HL-60/S4 (cell line): Measurements from ENCODE around the gene SMURF1.
"Not testable (repeated sequence)": the region's sequence is repeated elsewhere in the genome, so short reads cannot be mapped to it uniquely, and the experiment has no call there.

Source experiments
- in situ Hi-C: fragments of 300-500 bp; cut with MboI; formaldehyde crosslinking; loops from 2 replicates; pipeline ENCODE4 v1.14.3; 2022; ENCODE audit warnings: low sequenced_read_pairs

SMURF1 gene

GRCh38 chr7:99143853-99144672 is at the start of gene SMURF1:
Gene SMURF1, minus strand, starts transcription at chr7:99144108. Its CDS starts 328 bp downstream, at chr7:99143780.
- in situ Hi-C loops, result no loop called here

DNA sequence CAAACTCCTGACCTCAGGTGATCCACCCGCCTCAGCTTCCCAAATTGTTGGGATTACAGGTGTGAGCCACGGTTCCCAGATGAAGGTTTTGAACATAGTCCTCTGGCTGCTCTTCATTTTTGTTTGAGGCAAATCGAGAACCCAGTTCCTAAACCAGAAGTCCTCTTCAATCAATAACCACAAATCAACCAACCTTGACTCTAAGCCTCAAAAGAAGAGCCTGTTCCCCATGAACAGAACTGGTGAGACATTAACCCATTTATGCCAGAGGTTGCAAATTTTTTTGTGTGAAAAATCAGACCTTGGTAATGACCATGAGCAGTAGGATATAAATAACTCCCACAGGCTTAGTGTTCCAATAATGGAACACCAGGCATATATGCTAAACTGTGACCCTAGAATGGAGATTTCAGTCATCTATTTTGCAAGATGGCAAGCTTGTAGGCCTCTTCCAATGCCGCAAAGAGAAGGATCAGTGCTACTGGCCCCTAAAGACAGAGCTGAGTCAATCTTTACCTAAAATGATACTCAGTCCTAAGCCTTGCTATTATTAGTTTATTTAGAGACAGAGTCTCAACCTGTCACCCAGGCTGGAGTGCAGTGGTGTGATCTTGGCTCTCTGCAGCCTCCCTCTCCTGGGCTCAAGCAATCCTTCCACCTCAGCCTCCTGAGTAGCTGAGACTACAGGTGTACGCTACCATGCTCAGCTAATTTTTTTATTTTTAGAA is 48.1 kb upstream of the SMURF1 start:
- in situ Hi-C loops, result no loop called here

- in situ Hi-C loops, result no loop called here
Observed at GRCh38 chr7:99190359-99191009, 46.6 kb upstream of the SMURF1 start.

DNA sequence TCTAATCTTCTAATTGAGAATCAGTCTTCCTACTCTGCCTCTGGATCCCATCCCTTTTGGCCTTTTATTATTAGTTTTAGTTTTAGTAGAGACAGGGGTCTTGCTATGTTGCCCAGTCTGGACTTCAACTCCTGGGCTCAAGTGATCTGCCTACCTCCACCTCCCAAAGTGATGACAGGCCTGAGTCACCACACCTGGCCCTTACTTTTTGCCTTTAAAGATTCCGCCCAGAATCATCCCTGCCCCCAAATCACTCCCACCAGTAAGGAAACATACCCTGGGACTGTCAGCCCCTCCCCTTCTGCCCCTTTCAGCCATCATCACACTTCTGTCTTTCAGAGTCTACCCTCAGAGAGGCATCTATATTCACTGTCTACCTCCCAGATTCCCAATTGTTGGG is 45.3 kb upstream of the SMURF1 start:
- in situ Hi-C loops, result no loop called here

GRCh38 chr7:99188221-99188620 is 44.3 kb upstream of the SMURF1 start:
- in situ Hi-C loops, result no loop called here

GRCh38 chr7:99184532-99185218 is 40.8 kb upstream of the SMURF1 start:
- in situ Hi-C loops, result no loop called here

DNA sequence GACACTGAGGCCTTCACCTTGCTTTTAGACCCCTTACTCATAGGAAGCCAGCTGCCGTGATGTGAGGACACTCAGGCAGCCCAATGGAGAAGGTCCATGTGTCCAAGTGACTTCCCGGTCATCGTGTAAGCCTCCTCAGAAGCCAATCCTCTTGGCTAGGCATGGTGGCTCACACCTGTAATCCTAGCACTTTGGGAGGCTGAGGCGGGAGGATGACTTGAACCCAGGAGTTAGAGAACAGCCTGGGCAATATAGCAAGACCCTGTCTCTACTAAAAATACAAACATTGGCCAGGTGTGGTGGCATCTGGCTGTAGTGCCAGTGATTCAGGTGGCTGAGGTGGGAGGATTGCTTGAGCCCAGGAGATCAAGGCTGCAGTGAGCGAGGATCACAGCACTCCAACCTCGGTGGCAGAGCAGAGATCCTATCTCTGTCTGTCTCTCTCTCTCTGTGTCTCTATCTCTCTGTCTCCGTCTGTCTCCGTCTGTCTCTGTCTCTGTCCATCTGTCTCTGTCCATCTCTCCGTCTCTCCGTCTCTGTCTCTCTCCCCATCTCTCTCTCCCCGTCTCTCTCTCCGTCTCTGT is 36.3 kb upstream of the SMURF1 start:
- in situ Hi-C loops, result no loop called here

DNA sequence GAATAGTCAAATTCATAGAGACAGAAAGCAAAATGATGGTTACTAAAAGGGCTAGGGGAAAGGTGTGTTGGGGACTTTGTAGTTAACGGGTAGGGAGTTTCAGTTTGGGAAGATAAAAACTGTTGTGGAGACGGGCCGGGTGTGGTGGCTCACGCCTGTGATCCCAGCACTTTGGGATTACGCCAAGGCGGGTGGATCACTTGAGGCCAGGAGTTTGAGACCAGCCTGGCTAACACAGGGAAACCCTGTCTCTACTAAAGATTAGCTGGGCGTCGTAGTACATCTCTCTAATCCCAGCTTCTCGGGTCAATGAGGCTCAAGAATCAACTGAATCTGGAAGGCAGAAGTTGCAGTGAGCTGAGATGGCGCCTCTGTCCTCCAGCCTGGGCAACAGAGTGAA is 33.3 kb upstream of the SMURF1 start:
- in situ Hi-C loops, result no loop called here

- in situ Hi-C loops, result no loop called here
Observed at GRCh38 chr7:99173787-99174186, 29.9 kb upstream of the SMURF1 start.

DNA sequence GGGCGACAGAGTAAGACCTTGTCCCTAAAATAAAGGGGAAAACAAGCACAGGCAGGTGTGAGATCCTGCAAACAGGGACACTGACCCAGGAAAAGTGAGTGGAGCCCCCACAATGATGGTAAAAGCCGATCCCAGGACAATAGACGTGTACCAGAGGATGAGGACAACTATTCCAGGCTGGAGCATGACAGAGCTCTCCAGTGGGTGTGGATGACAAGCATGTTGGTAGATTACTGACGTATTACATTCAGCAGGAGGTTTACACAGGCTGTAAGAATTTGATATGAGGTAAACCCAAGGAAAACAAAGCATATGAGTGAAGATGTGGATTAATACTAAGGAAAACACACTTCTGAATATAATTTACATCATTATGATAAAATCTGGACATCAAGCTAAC is 27.8 kb upstream of the SMURF1 start:
- in situ Hi-C loops, result no loop called here

DNA sequence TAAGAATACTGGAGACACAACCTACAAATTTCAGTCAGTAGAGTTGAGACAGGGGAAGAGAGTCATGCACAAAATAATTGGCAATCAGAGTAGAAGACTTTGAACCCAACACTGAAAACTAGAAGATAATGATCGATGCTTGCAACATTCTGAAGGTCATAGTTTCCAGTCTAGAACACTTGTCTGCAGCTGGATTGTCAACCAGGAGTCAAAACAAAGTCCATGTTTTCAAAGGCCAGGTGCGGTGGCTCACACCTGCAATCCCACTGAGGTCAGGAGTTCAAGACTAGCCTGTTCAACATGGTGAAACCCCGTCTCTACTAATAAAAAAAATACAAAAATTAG is 26.8 kb upstream of the SMURF1 start:
- in situ Hi-C loops, result no loop called here

DNA sequence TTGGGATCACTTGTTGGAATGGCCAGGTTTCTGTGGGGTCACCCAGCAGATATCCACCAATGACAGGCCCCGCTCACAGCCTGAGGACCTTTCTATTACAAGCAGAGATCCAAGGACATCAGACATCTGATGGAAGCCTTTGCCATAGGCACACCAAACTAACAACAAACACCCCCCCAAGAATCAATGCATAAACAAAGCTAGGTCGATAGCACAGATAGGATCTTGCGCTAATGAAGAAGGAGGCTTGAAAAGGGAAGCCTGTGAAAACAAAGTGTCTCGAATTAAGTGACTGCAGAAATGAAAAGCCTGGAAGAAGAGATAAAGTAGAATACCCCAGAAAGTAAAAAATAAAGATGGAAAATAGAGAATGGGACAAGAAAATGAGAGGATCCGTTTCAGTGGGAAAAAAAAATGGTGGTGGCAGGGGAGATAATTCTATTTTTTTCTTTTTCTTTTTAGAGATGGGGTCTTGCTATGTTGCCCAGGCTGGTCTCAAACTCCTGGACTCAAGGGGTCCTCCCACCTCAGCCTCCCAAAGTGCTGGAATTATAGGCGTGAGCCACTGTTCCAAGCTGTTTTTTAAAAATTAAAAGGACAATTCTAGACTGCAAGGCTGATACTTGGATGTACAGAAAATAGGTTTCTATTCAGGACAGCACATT is 26.3 kb upstream of the SMURF1 start:
- in situ Hi-C loops, result no loop called here

GRCh38 chr7:99167072-99167471 is 23.2 kb upstream of the SMURF1 start:
- in situ Hi-C loops, result no loop called here

GRCh38 chr7:99165816-99166215 is 21.9 kb upstream of the SMURF1 start:
- in situ Hi-C loops, result no loop called here

DNA sequence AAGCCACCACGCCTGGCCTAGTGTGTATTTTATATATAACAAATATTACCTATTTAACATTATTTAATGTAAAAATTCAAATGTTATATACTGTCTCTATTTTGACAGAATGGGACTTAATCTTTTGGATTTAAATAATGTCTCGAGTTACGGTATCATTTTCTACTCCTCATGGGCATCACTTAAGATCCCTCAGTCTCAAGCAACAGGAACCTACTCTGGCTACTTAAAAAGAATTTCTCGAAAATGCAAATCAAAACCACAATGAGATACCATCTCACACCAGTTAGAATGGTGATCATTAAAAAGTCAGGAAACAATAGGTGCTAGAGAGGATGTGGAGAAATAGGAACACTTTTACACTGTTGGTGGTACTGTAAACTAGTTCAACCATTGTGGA is 19.8 kb upstream of the SMURF1 start:
- in situ Hi-C loops, result not testable (repeated sequence)

DNA sequence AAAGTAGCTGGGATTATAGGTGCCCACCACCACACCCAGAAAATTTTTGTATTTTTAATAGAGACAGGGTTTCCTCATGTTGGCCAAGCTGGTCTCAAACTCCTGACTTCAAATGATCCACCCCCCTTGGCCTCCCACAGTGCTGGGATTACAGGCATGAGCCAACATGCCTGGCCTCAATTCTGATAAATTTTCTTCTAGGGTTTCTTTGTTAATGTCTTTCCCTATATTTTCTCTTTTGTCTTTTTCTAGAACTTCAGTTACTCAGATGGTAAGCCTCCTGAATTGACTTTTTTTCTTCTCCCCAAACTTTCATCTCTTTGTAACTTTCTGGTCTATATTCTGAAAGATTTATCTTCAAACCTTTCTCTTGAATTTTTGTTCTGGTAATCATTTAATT is 12.7 kb upstream of the SMURF1 start:
- in situ Hi-C loops, result no loop called here

DNA sequence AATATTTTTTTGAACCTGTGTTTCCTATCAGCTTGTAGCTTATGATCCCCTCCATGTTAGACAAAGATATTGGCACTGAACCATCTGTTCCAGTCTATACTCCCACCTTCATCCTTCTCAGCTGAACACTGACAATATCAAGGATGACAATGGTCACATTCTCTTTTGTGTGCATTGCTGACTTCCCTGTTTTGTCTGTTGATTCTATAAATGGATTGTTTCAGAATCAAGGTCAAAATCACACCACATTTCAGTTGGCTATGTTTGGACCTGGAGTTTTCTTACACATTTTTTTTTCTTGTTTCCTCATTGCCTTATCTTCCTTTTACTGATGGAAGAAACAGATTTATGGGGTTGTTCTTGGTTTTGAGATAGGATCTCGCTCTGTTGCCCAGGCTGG is 11.3 kb upstream of the SMURF1 start:
- in situ Hi-C loops, result no loop called here

GRCh38 chr7:99146979-99147378 is 3.1 kb upstream of the SMURF1 start:
- in situ Hi-C loops, result no loop called here

GRCh38 chr7:99143521-99143852 is 421 bp downstream of the SMURF1 start:
- in situ Hi-C loops, result no loop called here

DNA sequence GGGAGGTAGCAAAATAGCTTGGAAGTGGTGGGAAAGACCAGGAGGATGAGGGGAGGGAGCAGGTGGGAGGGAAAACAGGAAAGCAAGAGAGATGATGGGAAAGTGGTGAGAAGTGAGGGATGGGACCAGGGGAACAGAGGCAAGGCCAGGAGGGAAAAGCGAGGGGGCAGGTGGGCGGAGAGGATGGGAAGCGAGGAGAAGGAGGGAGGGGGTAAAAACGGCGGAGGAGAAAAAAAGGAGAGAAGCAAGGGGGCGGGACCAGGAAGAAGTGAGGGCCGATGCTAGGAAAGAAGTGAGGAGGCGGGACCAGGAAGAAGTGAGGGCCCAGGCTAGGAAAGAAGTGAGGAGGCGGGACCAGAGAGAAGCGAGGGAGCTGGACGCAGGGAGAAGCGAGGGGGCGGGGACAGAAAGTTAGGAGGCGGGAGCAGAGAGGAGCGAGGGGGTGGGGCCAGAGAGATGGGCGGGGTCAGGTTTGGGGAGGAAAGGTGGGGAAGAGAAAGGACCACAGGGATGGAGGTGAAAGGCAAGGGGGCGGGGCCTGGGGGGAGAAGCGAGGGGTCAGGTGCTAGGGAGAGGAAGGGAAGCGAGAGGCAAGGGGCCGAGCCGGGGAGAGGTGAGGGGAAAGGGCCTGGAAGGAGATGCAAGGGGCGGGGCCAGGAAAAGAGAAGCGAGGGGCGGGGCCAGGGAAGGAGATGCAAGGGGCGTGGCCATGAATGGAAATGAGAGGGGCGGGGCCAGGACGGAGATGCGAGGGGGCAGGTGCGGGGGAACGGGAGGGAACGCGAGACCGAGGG is 984 bp downstream of the SMURF1 start:
- in situ Hi-C loops, result no loop called here
